PC-9 (cell line): ENCODE measurements around the gene F11.
"Not testable (repeated sequence)": the region's sequence is repeated elsewhere in the genome, so short reads cannot be mapped to it uniquely, and the experiment has no call there.

Source experiments
- EZH2 ChIP-seq: fragments of 200-600 bp; sonication (generic); IDR thresholded peaks from 2 replicates; pipeline ENCODE4 v1.8.0; 2017; ENCODE audit warnings: antibody characterized with exemption, low read depth
- TF ChIP-seq, protein P1 (sequence below): fragments of 200-600 bp; sonication (generic); conservative IDR thresholded peaks from 2 replicates; pipeline ENCODE4 v1.6.1; 2017; ENCODE audit warnings: mixed run types, antibody characterized with exemption, mild to moderate bottlenecking, moderate library complexity

DNA sequence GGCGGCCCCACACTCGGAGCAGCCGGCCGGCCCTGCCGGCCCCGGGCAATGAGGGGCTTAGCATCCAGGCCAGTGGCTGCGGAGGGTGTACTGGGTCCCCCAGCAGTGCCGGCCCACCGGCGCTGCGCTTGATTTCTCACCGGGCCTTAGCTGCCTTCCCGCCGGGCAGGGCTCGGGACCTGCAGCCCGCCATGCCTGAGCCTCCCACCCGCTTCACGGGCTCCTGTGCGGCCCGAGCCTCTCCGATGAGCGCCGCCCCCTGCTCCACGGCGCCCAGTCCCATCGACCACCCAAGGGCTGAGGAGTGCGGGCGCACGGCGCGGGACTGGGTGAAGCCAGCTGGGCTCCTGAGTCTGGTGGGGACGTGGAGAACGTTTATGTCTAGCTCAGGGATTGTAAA, 58.7 kb downstream of the F11 start:
- TF ChIP-seq, protein P1, sequence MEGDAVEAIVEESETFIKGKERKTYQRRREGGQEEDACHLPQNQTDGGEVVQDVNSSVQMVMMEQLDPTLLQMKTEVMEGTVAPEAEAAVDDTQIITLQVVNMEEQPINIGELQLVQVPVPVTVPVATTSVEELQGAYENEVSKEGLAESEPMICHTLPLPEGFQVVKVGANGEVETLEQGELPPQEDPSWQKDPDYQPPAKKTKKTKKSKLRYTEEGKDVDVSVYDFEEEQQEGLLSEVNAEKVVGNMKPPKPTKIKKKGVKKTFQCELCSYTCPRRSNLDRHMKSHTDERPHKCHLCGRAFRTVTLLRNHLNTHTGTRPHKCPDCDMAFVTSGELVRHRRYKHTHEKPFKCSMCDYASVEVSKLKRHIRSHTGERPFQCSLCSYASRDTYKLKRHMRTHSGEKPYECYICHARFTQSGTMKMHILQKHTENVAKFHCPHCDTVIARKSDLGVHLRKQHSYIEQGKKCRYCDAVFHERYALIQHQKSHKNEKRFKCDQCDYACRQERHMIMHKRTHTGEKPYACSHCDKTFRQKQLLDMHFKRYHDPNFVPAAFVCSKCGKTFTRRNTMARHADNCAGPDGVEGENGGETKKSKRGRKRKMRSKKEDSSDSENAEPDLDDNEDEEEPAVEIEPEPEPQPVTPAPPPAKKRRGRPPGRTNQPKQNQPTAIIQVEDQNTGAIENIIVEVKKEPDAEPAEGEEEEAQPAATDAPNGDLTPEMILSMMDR: not testable (repeated sequence)
- TF ChIP-seq EZH2: not testable (repeated sequence)
